GM12801 (cell line): Measurements from ENCODE around the gene ARHGAP25.

ENCODE experiments used
- TF ChIP-seq, protein P1 (sequence below): IDR thresholded peaks from one replicate; pipeline ENCODE4 v1.5.1; 2011; ENCODE audit warnings: control low read depth; ENCODE audit not compliant: insufficient read length; ENCODE audit errors: extremely low read depth

Gene ARHGAP25

DNA sequence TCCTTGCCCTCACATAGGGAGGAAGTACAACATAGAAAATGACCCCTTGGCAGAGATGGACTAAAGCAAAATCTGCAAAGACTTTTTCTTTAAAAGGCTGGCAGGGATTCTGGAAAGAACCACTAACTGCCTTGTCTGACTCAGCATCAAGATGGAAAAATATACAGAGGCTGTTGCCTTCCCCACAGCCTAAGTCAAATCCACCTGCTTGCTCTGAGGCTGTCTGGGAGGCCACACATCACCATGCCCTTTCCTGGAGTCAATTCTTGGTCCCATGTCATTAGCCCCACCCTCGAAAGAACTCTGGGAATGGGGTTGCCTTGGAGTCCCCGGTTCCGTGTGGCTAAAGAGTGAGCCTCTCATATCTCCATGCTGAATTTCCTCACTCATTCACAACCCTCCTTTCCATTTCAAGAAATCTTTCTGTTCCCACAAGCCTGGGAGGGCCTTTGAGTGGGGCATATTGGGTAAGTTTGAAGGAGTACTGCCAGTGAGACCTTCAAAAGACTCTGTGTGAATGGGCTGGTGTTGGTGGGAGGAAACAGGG, 97.1 kb downstream of the ARHGAP25 start:
- TF ChIP-seq, protein P1, sequence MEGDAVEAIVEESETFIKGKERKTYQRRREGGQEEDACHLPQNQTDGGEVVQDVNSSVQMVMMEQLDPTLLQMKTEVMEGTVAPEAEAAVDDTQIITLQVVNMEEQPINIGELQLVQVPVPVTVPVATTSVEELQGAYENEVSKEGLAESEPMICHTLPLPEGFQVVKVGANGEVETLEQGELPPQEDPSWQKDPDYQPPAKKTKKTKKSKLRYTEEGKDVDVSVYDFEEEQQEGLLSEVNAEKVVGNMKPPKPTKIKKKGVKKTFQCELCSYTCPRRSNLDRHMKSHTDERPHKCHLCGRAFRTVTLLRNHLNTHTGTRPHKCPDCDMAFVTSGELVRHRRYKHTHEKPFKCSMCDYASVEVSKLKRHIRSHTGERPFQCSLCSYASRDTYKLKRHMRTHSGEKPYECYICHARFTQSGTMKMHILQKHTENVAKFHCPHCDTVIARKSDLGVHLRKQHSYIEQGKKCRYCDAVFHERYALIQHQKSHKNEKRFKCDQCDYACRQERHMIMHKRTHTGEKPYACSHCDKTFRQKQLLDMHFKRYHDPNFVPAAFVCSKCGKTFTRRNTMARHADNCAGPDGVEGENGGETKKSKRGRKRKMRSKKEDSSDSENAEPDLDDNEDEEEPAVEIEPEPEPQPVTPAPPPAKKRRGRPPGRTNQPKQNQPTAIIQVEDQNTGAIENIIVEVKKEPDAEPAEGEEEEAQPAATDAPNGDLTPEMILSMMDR = no peak

DNA sequence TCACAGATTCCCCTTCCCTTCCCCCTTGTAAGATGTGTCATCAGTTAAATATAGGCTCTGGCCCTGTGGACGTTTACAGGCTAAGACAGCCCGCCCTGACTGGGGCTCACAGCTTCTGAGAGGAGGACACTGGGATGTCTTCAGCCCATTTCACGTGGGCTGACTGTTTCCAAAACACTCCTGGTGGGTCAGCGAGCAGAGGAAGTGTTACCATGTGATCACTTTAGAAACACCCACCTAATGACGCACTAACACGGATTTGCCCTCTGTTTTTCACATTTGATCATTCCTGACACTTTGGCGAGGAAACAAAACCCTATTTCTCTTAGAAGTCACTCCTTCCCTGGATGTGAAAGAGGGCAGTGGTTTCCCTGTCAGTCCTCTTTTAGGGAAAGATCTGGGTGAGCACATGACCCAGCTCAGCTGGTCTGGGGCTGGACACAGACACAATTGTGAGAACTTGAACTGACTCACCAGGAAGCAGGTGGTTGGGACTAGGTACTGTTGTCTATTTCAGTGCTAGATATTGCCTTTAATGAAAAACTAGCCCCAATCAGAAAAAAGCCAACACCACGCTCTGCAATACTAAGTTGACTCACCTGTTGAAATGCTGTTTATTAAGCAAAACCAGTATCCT, 97.7 kb downstream of the ARHGAP25 start:
- TF ChIP-seq, protein P1 = no peak

DNA sequence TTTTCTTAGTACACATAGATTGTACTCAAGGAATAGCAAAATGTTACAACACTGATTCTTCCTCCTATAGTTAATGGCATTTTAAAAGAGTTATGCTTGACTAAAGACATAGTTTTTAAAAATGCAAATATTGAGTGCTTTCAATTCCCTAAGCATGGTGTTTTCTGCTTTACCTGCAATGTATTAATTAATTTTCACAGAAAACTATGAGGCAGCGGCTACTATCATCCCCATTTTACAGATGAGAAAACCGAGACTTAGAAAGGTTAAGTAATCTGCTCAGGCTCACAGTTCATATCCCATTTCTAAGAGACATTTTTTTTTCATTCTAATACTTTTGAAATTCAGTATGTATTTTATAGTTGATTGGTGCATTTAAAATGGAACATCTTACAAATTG, 98.6 kb downstream of the ARHGAP25 start:
- TF ChIP-seq, protein P1 = no peak

DNA sequence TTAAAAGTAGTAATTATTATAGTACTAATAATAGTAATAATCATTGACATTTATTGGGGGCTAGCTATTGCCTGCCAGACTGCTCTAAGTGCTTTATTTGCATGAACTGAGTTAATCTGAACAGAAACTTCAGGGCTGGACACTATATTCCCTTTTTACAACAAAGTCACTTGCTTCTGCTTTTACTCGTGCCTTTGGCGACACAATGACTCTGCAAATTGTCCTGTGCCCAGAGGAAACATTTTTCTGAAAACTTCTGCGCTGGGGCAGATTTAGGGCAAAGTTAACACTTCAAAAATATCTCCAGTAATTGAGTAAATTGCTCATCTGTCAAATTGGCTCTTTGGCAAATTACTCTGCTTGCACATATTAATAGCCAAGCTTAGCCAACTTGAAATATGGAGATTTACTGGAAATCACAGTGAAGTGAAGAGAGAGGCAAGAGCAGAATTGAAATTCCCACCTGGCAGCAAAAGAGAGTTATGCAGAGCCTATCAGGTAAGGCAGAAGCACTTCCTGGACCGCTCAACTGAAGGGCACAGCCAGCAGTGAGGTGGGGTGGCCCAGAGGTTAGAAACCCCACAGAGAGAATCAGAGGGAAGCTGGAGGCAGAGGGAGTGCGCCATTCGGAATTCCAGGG, 100.2 kb downstream of the ARHGAP25 start:
- TF ChIP-seq, protein P1 = no peak

DNA sequence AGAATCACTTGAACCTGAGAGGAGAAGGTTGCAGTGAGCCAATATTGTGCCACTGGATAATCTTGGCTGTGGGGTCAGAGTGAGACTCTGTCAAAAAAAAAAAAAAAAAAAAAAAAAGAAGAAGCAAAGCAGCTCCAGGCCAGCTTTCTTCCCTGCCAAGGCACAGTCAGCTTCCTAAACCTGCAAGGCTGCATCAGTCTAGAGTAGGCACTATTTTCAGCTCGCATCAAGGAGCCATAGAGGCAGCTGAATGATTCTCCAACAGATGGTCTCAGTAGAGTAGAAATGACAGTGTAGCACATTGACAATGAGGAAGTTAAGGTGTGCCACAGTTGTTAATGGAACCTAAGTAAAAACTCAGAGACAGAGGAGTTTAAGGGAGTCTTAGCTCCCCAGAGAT, 101.0 kb downstream of the ARHGAP25 start:
- TF ChIP-seq, protein P1 = no peak

DNA sequence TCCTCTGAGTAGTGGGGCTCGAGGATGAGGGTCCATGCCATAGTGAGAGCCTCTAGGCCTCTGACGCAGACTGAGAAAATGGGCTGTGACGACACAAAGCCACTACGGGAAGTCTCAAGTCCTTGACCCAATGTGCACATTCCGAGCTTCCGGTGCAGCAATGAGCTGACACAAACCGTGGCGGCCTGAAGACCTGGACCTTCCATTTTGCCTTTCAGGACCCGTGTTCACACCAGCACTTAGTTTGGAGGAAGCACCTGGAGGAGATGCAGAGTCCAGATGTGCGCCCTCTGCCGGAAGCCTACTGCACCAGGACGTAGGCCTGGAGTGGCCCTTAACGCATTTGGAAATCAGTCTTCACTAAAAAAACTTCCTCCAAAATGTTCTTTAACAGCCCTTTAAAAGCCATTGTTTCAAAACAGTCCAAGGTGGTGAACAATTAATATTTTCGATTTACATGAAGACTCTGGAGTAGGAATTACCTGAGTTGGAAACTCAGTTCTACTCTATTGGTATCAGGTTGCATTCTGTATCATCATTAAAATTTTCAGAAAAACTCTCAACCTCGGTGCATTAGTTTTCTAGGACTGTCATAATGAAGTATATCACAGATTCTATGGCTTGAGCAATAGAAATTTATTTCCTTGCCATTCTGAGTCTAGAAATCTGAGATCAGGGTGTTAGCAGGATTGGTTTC, 102.7 kb downstream of the ARHGAP25 start:
- TF ChIP-seq, protein P1 = no peak

DNA sequence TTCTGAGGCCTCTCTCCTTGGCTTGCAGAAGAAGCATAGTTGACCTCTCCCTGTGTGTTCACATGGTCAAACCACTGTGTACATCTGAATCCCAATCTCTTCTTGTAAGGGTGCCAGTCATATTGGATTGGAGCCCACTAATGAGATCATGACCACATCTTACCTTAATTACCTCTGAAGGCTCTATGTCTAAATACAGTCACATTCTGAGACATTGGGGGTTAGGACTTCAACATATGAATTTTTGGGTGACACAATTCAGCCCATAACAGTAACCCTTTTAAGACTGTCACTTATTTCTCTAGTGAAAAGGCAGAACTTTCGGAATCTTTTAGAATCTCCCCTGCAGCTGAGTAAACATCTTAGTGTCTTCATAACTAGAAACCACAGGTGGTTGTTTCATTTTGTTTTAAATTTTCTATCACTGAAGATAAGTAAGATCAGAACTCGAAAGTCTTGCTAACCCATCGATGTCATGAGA, 103.3 kb downstream of the ARHGAP25 start:
- TF ChIP-seq, protein P1 = no peak
